GM12873 (cell line): ENCODE results near the gene MUC5B.

ENCODE experiments used
- TF ChIP-seq, protein P1 (sequence below): IDR thresholded peaks from 2 replicates; pipeline ENCODE4 v1.5.1; 2012; ENCODE audit warnings: low read depth, mild to moderate bottlenecking, moderate library complexity, low read length, control low read depth; ENCODE audit not compliant: insufficient read depth; ENCODE audit errors: missing control alignments

The MUC5B gene

DNA sequence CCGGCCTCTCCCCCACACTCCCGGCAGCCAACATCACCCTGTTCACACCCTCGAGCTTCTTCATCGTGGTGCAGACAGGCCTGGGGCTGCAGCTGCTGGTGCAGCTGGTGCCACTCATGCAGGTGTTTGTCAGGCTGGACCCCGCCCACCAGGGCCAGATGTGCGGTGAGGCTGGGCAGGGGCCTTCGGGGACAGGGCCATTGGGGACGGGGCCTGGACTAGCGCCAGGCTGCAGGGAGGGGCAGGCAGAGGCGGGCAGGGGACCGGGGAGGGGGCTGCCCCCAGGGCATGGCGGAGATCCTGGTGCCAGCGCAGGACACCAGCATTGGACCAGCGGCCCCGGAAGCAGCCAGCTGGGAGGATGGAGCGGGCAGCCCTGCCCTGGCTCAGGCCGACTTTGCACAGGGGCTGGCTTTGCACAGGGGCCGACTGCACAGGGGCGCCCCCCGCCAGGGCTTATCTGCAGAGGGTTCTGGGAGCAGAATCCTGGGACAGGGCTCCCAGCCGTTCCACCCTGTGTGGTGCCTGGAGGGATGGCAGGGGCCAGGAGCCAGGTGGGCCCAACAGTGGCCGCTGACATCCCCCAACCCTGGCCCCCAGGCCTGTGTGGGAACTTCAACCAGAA is 8.6 kb downstream of the MUC5B start:
- TF ChIP-seq, protein P1, sequence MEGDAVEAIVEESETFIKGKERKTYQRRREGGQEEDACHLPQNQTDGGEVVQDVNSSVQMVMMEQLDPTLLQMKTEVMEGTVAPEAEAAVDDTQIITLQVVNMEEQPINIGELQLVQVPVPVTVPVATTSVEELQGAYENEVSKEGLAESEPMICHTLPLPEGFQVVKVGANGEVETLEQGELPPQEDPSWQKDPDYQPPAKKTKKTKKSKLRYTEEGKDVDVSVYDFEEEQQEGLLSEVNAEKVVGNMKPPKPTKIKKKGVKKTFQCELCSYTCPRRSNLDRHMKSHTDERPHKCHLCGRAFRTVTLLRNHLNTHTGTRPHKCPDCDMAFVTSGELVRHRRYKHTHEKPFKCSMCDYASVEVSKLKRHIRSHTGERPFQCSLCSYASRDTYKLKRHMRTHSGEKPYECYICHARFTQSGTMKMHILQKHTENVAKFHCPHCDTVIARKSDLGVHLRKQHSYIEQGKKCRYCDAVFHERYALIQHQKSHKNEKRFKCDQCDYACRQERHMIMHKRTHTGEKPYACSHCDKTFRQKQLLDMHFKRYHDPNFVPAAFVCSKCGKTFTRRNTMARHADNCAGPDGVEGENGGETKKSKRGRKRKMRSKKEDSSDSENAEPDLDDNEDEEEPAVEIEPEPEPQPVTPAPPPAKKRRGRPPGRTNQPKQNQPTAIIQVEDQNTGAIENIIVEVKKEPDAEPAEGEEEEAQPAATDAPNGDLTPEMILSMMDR: no peak

DNA sequence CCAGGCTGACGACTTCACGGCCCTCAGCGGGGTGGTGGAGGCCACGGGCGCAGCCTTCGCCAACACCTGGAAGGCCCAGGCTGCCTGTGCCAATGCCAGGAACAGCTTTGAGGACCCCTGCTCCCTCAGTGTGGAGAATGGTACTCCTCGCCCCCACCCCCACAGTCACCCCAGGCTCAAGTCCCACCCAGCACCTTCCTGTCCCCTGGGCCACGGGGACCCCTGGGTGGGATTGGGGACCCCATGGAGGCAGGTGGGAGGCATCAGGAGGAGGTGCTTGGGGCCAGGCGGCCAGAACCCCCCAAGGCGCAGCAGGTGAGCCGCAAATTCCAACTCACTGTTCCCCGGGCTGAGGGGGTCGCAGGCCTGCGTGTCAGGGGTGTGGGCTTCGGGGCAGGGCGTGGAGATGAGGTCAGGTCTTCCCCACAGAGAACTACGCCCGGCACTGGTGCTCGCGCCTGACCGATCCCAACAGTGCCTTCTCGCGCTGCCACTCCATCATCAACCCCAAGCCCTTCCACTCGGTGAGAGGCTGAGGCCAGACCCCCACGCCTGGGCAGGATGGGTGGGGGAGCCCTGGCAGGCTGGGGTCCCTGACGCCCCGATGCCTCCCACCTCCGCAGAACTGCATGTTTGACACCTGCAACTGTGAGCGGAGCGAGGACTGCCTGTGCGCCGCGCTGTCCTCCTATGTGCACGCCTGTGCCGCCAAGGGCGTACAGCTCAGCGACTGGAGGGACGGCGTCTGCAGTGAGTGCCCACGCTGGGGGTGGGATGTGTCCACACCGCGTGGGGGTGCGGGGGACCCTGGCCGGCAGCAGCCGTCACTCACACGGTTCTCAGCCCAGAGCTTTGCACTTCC is 9.4 kb downstream of the MUC5B start:
- TF ChIP-seq, protein P1: no peak

DNA sequence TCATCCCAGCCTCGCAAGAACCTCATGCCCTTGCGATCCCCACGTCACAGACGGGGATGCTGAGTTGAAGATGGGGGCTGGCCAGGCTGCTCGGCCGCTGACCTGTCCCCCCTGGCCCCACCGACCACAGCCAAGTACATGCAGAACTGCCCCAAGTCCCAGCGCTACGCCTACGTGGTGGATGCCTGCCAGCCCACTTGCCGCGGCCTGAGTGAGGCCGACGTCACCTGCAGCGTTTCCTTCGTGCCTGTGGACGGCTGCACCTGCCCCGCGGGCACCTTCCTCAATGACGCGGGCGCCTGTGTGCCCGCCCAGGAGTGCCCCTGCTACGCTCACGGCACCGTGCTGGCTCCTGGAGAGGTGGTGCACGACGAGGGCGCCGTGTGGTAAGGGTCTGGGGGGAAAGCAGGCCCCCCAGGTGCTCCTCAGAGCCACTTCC is 10.0 kb downstream of the MUC5B start:
- TF ChIP-seq, protein P1: no peak

- TF ChIP-seq, protein P1: no peak
These were observed 10.6 kb downstream of the MUC5B start for GRCh38 chr11:1233351-1234053.

- TF ChIP-seq, protein P1: no peak
These were observed 11.3 kb downstream of the MUC5B start for GRCh38 chr11:1234054-1234720.

DNA sequence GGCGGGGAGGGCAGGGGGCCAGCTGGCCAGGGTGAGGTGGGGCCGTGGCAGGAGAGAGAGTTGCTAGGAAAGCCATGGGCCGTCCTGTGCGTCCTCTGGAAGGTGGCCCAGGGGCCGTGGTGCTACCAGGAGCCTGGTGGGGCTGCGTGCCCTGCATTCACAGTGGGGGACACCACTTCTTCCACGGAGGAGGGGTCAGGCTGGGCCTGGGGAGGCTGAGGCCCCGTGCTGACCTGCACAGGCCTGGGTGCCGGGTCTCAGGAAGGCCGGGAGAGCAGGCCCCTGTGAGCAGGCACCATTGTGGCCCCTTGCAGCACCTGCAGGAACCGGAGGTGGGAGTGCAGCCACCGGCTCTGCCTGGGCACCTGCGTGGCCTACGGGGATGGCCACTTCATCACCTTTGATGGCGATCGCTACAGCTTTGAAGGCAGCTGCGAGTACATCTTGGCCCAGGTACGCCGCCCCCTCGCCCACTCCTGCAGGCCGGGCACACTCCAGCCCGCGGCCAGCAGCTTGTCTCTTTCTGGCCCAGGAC is 12.0 kb downstream of the MUC5B start:
- TF ChIP-seq, protein P1: no peak
